HG02588 (cell line): ENCODE measurements around the gene GPD2.
"Not testable (repeated sequence)": the region's sequence is repeated elsewhere in the genome, so short reads cannot be mapped to it uniquely, and the experiment has no call there.

Experiments used
- ATAC-seq: cut with Tn5 transposase; IDR thresholded peaks from one replicate; pipeline ENCODE4 v1.9.1; 2021; ENCODE audit warnings: mild to moderate bottlenecking, moderate library complexity; ENCODE audit not compliant: unreplicated experiment

The GPD2 gene

GRCh38 chr2:156580501-156580900, 144.3 kb downstream of the GPD2 start:
- ATAC-seq, result no peak

GRCh38 chr2:156581280-156581679, 145.1 kb downstream of the GPD2 start:
- ATAC-seq, result no peak

GRCh38 chr2:156585457-156585856, 149.3 kb downstream of the GPD2 start:
- no peak for ATAC-seq

GRCh38 chr2:156586621-156587020, 150.4 kb downstream of the GPD2 start:
- no peak for ATAC-seq

GRCh38 chr2:156589381-156590079, 153.4 kb downstream of the GPD2 start:
- ATAC-seq, result peak; percentile 63

- ATAC-seq, result no peak
Measured at GRCh38 chr2:156590085-156590739, 154.0 kb downstream of the GPD2 start.

GRCh38 chr2:156592809-156593593, 156.8 kb downstream of the GPD2 start:
- ATAC-seq, result no peak

GRCh38 chr2:156593594-156593921, 157.4 kb downstream of the GPD2 start:
- no peak for ATAC-seq

GRCh38 chr2:156598563-156598962, 162.4 kb downstream of the GPD2 start:
- no peak for ATAC-seq

- no peak for ATAC-seq
Measured at GRCh38 chr2:156600196-156600595, 164.0 kb downstream of the GPD2 start.

- no peak for ATAC-seq
Measured at GRCh38 chr2:156601855-156602551, 165.8 kb downstream of the GPD2 start.

GRCh38 chr2:156602552-156602933, 166.4 kb downstream of the GPD2 start:
- ATAC-seq, result no peak

GRCh38 chr2:156615836-156616322, 179.7 kb downstream of the GPD2 start:
- ATAC-seq, result no peak

GRCh38 chr2:156618071-156618470, 181.9 kb downstream of the GPD2 start:
- not testable (repeated sequence) for ATAC-seq

- ATAC-seq, result no peak
Measured at GRCh38 chr2:156619021-156619539, 182.9 kb downstream of the GPD2 start.

- no peak for ATAC-seq
Measured at GRCh38 chr2:156622491-156622890, 186.3 kb downstream of the GPD2 start.

GRCh38 chr2:156625360-156626170, 189.4 kb downstream of the GPD2 start:
- ATAC-seq, result no peak

GRCh38 chr2:156626931-156627330, 190.8 kb downstream of the GPD2 start:
- ATAC-seq, result no peak

GRCh38 chr2:156630579-156631337, 194.6 kb downstream of the GPD2 start:
- no peak for ATAC-seq
